HCT116 (cell line): Measurements from ENCODE around the gene SMPX.

ENCODE experiments used
- MAX ChIP-seq: IDR thresholded peaks from 2 replicates; pipeline ENCODE4 v1.6.1; 2012
- REST ChIP-seq: IDR thresholded peaks from 2 replicates; pipeline ENCODE4 v1.6.1; 2012; ENCODE audit warnings: low read depth

- TF ChIP-seq MAX, result no peak
- TF ChIP-seq REST, result no peak
Measured at GRCh38 chrX:21700967-21701366, 56.9 kb downstream of the SMPX start.
